Psoas muscle (tissue), 8 donors: Measurements from ENCODE around the gene PYHIN1. TPM values are rescaled to one million over a fixed set of nuclear protein-coding genes. Genes with fewer than 3 reads are reported as not detected.

Experiments
- ATAC-seq, 4 donors: fragments of 200-7000 bp; cut with Tn5 transposase; one replicate each; pipeline ENCODE4 v1.9.1; 2020; ENCODE audit warnings: moderate library complexity in 3 of 4, mild to moderate bottlenecking in 2 of 4
- DNase-seq, 2 donors: peaks; one replicate each; pipeline ENCODE4 v3.0.0-alpha.2; 2020
- H3K27ac ChIP-seq: fragments of 200-600 bp; one replicate; pipeline ENCODE4 v1.8.0; 2022
- H3K27me3 ChIP-seq, 3 donors: fragments of 200-600 bp in 1 of 3; one replicate each; pipeline versions ENCODE4 v1.6.1 to v1.8.0; 2013 to 2022; ENCODE audit warnings: low read length in 2 of 3, mild to moderate bottlenecking in 2 of 3, moderate library complexity in 1 of 3; ENCODE audit not compliant: insufficient read depth in 3 of 3
- H3K36me3 ChIP-seq, 2 donors: fragments of 200-600 bp in 1 of 2; one replicate each; pipeline versions ENCODE4 v1.6.1 to v1.8.0; 2013 to 2022; ENCODE audit warnings: low read depth in 1 of 2, mild to moderate bottlenecking in 1 of 2, moderate library complexity in 1 of 2; ENCODE audit not compliant: insufficient read depth in 1 of 2
- H3K4me1 ChIP-seq: fragments of 200-600 bp; one replicate; pipeline ENCODE4 v1.8.0; 2022
- H3K4me3 ChIP-seq: fragments of 200-600 bp; one replicate; pipeline ENCODE4 v1.8.0; 2022; ENCODE audit warnings: mild to moderate bottlenecking
- H3K9me3 ChIP-seq: fragments of 200-600 bp; one replicate; pipeline ENCODE4 v1.8.0; 2022
- WGBS, 3 donors: extraction: QIAGEN DNeasy Blood & Tissue Kit; methylation state at CpG; one replicate each; pipeline versions ENCODE4 v1.1.6 to v1.1.7; 2013; 5-methylcytosine and 5-hydroxymethylcytosine counted together
- intact Hi-C, 2 donors: fragments of 100-400 bp; cut with DNase I; formaldehyde crosslinking; loops; one replicate each; pipeline versions ENCODE4 v1.11.0 to v1.14.2; 2022
- polyA plus RNA-seq, 3 donors: library from polyadenylated mRNA; stranded (reverse); fragments of 200-250 nt; gene quantifications; one replicate each; pipeline ENCODE4 v1.2.3, GENCODE V29; 2013
- total RNA-seq, 4 donors: library from RNA; stranded (reverse); fragmentation: NEBNext Ultra II Directional in 2 of 4; extraction: Animal tissue kit (Norgen Biotek cat#: 25700) in 2 of 4; gene quantifications; one replicate each; pipeline versions ENCODE4 v1.2.1 to v1.2.4, GENCODE V29; 2021 to 2023
- TF ChIP-seq, protein P1 (sequence below): fragments of 200-600 bp; IDR thresholded peaks from one replicate; pipeline ENCODE4 v1.8.0; 2022; ENCODE audit warnings: antibody characterized with exemption
- donor health status: healthy with polysubstance abuse.
- donor health status: DM: no; HTN: no; CAD: no; lungs with moderate emphysema.
- donor health status: Bipolar disorder and iron deficiency.
- donor health status: healthy.
- donor health status: DM: yes; HTN: yes; CAD: no.
- donor health status: DM: no; HTN: no; CAD: no.
- donor health status: DM: no; HTN: no; CAD: no.
- donor health status: DM: yes; HTN: yes; CAD: no.

Gene PYHIN1
- total and polyA plus RNA-seq, 7 donors: 0.04 to 0.32 (median 0.21) TPM; not detected in 2

- H3K27ac ChIP-seq: no peak overlapping the region
- H3K27me3 ChIP-seq: no peaks in the 10 kb centered on the region
- WGBS, 3 donors: 67 to 75% (median 70%) methylated on average over 2 of the region's 2 CpGs
- no peaks in the 10 kb centered on the region for H3K36me3 ChIP-seq
- no peaks in the 10 kb centered on the region for H3K4me1 ChIP-seq
- no peak overlapping the region for H3K4me3 ChIP-seq
- TF ChIP-seq, protein P1, sequence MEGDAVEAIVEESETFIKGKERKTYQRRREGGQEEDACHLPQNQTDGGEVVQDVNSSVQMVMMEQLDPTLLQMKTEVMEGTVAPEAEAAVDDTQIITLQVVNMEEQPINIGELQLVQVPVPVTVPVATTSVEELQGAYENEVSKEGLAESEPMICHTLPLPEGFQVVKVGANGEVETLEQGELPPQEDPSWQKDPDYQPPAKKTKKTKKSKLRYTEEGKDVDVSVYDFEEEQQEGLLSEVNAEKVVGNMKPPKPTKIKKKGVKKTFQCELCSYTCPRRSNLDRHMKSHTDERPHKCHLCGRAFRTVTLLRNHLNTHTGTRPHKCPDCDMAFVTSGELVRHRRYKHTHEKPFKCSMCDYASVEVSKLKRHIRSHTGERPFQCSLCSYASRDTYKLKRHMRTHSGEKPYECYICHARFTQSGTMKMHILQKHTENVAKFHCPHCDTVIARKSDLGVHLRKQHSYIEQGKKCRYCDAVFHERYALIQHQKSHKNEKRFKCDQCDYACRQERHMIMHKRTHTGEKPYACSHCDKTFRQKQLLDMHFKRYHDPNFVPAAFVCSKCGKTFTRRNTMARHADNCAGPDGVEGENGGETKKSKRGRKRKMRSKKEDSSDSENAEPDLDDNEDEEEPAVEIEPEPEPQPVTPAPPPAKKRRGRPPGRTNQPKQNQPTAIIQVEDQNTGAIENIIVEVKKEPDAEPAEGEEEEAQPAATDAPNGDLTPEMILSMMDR: no peak
- ATAC-seq (no peak), DNase-seq (no peak)
- no peaks in the 10 kb centered on the region for H3K9me3 ChIP-seq
- intact Hi-C loops: no loop called here
Measured at GRCh38 chr1:158983235-158983634, 51.9 kb downstream of the PYHIN1 start.

DNA sequence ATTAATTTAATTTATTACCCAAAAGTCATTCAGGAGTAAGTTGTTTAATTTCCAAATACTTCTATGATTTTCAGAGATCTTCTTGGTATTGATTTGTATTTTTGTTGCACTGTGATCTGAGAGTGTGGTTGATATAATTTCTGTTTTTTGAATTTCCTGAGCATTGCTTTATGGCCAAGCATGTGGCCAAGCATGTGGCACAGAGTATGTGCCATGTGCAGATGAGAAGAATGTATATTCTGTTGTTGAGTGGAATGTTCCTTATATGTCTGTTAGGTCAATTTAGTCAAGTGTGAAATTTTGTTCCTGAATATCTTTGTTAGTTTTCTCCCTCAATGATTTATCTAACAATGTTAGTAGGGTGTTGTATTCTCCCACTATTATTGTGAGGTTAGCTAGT is 53.0 kb downstream of the PYHIN1 start:
- intact Hi-C loops: no loop called here
- no peak for DNase-seq
- Histone ChIP-seq H3K4me1 (no peaks in the 10 kb centered on the region), H3K9me3 (no peaks in the 10 kb centered on the region), H3K27ac (no peak overlapping the region), H3K36me3 (no peaks in the 10 kb centered on the region), H3K27me3 (no peaks in the 10 kb centered on the region), H3K4me3 (no peak overlapping the region)
- TF ChIP-seq, protein P1: no peak
- no peak for ATAC-seq

- H3K9me3 ChIP-seq: no peaks in the 10 kb centered on the region
- no peaks in the 10 kb centered on the region for H3K4me1 ChIP-seq
- intact Hi-C loops: no loop called here
- TF ChIP-seq, protein P1: no peak
- H3K27ac ChIP-seq: no peak overlapping the region
- 19 to 33% (median 23%) methylated on average over 1 of the region's 1 CpG for WGBS, 3 donors
- H3K36me3 ChIP-seq: no peaks in the 10 kb centered on the region
- ATAC-seq: no peak
- H3K4me3 ChIP-seq: no peak overlapping the region
- H3K27me3 ChIP-seq: no peaks in the 10 kb centered on the region
- no peak for DNase-seq
Measured at GRCh38 chr1:158989424-158989823, 58.1 kb downstream of the PYHIN1 start.

- H3K9me3 ChIP-seq: no peaks in the 10 kb centered on the region
- intact Hi-C loops: no loop called here
- H3K4me1 ChIP-seq: no peaks in the 10 kb centered on the region
- 86 to 94% (median 91%) methylated on average over 4 of the region's 4 CpGs for WGBS, 3 donors
- DNase-seq: no peak
- TF ChIP-seq, protein P1: no peak
- no peak overlapping the region for H3K27ac ChIP-seq
- no peak overlapping the region for H3K4me3 ChIP-seq
- no peaks in the 10 kb centered on the region for H3K36me3 ChIP-seq
- ATAC-seq: no peak
- H3K27me3 ChIP-seq: no peaks in the 10 kb centered on the region
Measured at GRCh38 chr1:158992787-158993312, 61.5 kb downstream of the PYHIN1 start.

GRCh38 chr1:158996998-158997397 is 65.6 kb downstream of the PYHIN1 start:
- TF ChIP-seq, protein P1: no peak
- H3K27ac ChIP-seq: no peak overlapping the region
- intact Hi-C loops: loop anchor here (5.0 kb wide), 2 partner anchors 490 to 790 kb away; no protein-coding TSS in a partner anchor
- WGBS, 3 donors: 73 to 76% (median 75%) methylated on average over 5 of the region's 5 CpGs
- H3K4me1 ChIP-seq: peaks cover 4% of the 10 kb centered on the region
- no peak for ATAC-seq
- no peak for DNase-seq
- no peaks in the 10 kb centered on the region for H3K36me3 ChIP-seq
- no peaks in the 10 kb centered on the region for H3K9me3 ChIP-seq
- H3K27me3 ChIP-seq: no peaks in the 10 kb centered on the region
- no peak overlapping the region for H3K4me3 ChIP-seq
